Measurements from ENCODE around the gene KCTD12. TPM values are rescaled to one million over a fixed set of nuclear protein-coding genes. Genes with fewer than 3 reads are reported as not detected.

KCTD12 gene
- total RNA-seq, 1 experiment from 2014 or later = 1.9 TPM

DNA sequence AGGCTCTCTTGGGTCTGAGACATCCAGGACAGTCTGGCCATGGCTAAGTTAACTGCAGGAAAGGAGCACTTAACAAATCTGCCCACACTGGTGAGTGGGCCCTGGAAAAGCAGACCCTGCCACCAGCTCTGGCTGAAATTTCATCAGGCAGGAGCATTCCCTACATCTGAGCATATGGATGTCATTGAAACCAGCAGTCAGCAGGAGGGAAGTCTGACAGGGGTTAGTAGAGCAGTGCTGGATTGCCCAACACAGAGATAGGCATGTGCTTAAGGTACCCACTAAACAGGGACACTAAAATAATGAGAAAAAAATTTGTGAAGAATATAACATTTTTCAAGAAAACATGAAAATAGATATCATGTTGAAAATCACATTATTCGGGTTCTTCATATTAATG lies 48.5 kb upstream of the KCTD12 start:
- no peak for TF ChIP-seq CEBPB (IDR thresholded peaks at IDR 0.05; ENCODE audit: low read depth)
- TF ChIP-seq FOSL1 (IDR thresholded peaks at IDR 0.05; ENCODE audit: low read depth) = no peak
- no peak for TF ChIP-seq EZH2 (IDR thresholded peaks at IDR 0.05)
- TF ChIP-seq ELF1 (IDR thresholded peaks at IDR 0.05; ENCODE audit: borderline replicate concordance, low read depth) = no peak
- TF ChIP-seq TCF7L2 (IDR thresholded peaks at IDR 0.05; ENCODE audit: borderline replicate concordance, extremely low read depth, insufficient read depth, insufficient read length) = no peak
- TF ChIP-seq, protein P1, sequence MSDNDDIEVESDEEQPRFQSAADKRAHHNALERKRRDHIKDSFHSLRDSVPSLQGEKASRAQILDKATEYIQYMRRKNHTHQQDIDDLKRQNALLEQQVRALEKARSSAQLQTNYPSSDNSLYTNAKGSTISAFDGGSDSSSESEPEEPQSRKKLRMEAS (IDR thresholded peaks at IDR 0.05) = no peak
- no peak for TF ChIP-seq SIN3A (IDR thresholded peaks at IDR 0.05; ENCODE audit: low read depth)
- TF ChIP-seq, protein P2, sequence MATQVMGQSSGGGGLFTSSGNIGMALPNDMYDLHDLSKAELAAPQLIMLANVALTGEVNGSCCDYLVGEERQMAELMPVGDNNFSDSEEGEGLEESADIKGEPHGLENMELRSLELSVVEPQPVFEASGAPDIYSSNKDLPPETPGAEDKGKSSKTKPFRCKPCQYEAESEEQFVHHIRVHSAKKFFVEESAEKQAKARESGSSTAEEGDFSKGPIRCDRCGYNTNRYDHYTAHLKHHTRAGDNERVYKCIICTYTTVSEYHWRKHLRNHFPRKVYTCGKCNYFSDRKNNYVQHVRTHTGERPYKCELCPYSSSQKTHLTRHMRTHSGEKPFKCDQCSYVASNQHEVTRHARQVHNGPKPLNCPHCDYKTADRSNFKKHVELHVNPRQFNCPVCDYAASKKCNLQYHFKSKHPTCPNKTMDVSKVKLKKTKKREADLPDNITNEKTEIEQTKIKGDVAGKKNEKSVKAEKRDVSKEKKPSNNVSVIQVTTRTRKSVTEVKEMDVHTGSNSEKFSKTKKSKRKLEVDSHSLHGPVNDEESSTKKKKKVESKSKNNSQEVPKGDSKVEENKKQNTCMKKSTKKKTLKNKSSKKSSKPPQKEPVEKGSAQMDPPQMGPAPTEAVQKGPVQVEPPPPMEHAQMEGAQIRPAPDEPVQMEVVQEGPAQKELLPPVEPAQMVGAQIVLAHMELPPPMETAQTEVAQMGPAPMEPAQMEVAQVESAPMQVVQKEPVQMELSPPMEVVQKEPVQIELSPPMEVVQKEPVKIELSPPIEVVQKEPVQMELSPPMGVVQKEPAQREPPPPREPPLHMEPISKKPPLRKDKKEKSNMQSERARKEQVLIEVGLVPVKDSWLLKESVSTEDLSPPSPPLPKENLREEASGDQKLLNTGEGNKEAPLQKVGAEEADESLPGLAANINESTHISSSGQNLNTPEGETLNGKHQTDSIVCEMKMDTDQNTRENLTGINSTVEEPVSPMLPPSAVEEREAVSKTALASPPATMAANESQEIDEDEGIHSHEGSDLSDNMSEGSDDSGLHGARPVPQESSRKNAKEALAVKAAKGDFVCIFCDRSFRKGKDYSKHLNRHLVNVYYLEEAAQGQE (IDR thresholded peaks at IDR 0.05; ENCODE audit: low read depth) = no peak
- TF ChIP-seq, protein P3, sequence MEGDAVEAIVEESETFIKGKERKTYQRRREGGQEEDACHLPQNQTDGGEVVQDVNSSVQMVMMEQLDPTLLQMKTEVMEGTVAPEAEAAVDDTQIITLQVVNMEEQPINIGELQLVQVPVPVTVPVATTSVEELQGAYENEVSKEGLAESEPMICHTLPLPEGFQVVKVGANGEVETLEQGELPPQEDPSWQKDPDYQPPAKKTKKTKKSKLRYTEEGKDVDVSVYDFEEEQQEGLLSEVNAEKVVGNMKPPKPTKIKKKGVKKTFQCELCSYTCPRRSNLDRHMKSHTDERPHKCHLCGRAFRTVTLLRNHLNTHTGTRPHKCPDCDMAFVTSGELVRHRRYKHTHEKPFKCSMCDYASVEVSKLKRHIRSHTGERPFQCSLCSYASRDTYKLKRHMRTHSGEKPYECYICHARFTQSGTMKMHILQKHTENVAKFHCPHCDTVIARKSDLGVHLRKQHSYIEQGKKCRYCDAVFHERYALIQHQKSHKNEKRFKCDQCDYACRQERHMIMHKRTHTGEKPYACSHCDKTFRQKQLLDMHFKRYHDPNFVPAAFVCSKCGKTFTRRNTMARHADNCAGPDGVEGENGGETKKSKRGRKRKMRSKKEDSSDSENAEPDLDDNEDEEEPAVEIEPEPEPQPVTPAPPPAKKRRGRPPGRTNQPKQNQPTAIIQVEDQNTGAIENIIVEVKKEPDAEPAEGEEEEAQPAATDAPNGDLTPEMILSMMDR (IDR thresholded peaks at IDR 0.05 in 2 of 3, conservative IDR thresholded peaks at IDR 0.05 in 1 of 3; ENCODE audit: borderline replicate concordance in 1 of 3, insufficient read depth in 1 of 3, low read depth in 2 of 3, low read length in 2 of 3) = no peak
- TF ChIP-seq, protein P4, sequence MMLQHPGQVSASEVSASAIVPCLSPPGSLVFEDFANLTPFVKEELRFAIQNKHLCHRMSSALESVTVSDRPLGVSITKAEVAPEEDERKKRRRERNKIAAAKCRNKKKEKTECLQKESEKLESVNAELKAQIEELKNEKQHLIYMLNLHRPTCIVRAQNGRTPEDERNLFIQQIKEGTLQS (IDR thresholded peaks at IDR 0.05) = no peak

More for the DNA sequence above, 48.5 kb upstream of the KCTD12 start:
- ChIA-PET RAD21 (ENCODE audit: low non-redundant PET in 1 of 2, low total read pairs in 2 of 2, uncharacterized antibody in 2 of 2, unreplicated experiment in 2 of 2) (no interaction called here), POLR2A (no interaction called here), CTCF (no interaction called here)
- Histone ChIP-seq H3K27ac (ENCODE audit: low read depth, low read length) (no peak overlapping the region), H3K36me3 (ENCODE audit: control insufficient read depth in 1 of 2, insufficient read depth in 2 of 2, low read length in 2 of 2) (no peaks in the 10 kb centered on the region), H3K9me2 (ENCODE audit: insufficient read depth) (no peaks in the 10 kb centered on the region), H2AFZ (ENCODE audit: low read depth, low read length, poor library complexity, severe bottlenecking) (no peak overlapping the region), H3K27me3 (ENCODE audit: insufficient read depth, low read length) (no peaks in the 10 kb centered on the region), H4K20me1 (ENCODE audit: insufficient read depth) (no peaks in the 10 kb centered on the region), H3K4me2 (ENCODE audit: low read length) (no peak overlapping the region), H3K4me1 (ENCODE audit: control insufficient read depth in 1 of 2, insufficient read depth in 2 of 2, low read length in 2 of 2) (peaks cover 0 to 7% of the 10 kb centered on the region in 2 experiments; a peak in 1 of 4 replicates), H3K9me3 (ENCODE audit: control insufficient read depth in 1 of 2, insufficient read depth in 1 of 2, low read depth in 1 of 2, low read length in 2 of 2) (no peaks in the 10 kb centered on the region; a peak in 1 of 4 replicates), H3K4me3 (replicated peaks in 1 of 2; ENCODE audit: low read depth in 1 of 2, low read length in 2 of 2) (no peak overlapping the region), H3K79me2 (ENCODE audit: insufficient read depth, low read length) (no peaks in the 10 kb centered on the region), H3K9ac (ENCODE audit: low read length) (no peak overlapping the region)
- ATAC-seq (no peak), DNase-seq (ENCODE audit: low read depth, low spot score) (no peak)
- intact Hi-C loops (cut with micrococcal nuclease) = no loop called here
- no TSS peak for BruUV-seq (replicated peaks)
